ENCODE measurements around the gene SPEN.

SPEN gene

DNA sequence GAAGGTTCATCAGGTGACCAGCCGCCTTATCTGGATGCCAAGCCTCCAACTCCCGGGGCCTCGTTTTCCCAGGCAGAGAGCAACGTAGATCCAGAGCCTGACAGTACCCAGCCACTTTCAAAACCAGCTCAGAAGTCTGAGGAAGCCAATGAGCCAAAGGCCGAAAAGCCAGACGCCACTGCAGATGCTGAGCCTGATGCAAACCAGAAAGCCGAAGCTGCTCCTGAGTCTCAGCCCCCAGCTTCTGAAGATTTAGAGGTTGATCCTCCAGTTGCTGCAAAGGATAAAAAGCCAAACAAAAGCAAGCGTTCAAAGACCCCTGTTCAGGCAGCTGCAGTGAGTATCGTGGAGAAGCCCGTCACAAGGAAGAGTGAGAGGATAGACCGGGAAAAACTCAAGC lies 83.9 kb downstream of the SPEN start:
- Histone ChIP-seq H3K9me3 (ENCODE audit: control insufficient read depth, insufficient read depth, low read length) (no peaks in the 10 kb centered on the region), H3K27ac (ENCODE audit: low read depth, low read length) (no peak overlapping the region), H3K4me1 (ENCODE audit: control insufficient read depth, insufficient read depth, low read length) (no peaks in the 10 kb centered on the region), H3K9ac (ENCODE audit: low read depth, low read length) (no peak overlapping the region), H3K27me3 (ENCODE audit: control insufficient read depth, insufficient read depth, low read length) (no peaks in the 10 kb centered on the region), H3K36me3 (ENCODE audit: control insufficient read depth, insufficient read depth, low read length) (peaks cover 95% of the 10 kb centered on the region), H3K4me3 (ENCODE audit: low read depth, low read length) (no peak overlapping the region)

DNA sequence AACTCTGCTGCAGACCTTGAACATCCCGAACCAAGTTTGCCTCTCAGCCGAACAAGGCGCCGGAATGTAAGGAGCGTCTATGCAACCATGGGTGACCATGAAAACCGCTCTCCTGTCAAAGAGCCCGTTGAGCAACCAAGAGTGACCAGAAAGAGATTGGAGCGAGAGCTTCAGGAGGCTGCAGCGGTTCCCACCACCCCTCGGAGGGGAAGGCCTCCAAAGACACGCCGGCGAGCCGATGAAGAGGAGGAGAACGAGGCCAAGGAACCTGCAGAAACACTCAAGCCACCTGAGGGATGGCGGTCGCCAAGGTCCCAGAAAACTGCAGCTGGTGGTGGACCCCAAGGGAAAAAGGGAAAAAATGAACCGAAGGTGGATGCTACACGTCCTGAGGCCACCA lies 84.4 kb downstream of the SPEN start:
- no peaks in the 10 kb centered on the region for H3K27me3 ChIP-seq (ENCODE audit: control insufficient read depth, insufficient read depth, low read length)
- H3K4me1 ChIP-seq (ENCODE audit: control insufficient read depth, insufficient read depth, low read length), result no peaks in the 10 kb centered on the region
- H3K9me3 ChIP-seq (ENCODE audit: control insufficient read depth, insufficient read depth, low read length), result no peaks in the 10 kb centered on the region
- H3K27ac ChIP-seq (ENCODE audit: low read depth, low read length), result no peak overlapping the region
- no peak overlapping the region for H3K4me3 ChIP-seq (ENCODE audit: low read depth, low read length)
- peaks cover 98% of the 10 kb centered on the region for H3K36me3 ChIP-seq (ENCODE audit: control insufficient read depth, insufficient read depth, low read length)
- H3K9ac ChIP-seq (ENCODE audit: low read depth, low read length), result no peak overlapping the region

DNA sequence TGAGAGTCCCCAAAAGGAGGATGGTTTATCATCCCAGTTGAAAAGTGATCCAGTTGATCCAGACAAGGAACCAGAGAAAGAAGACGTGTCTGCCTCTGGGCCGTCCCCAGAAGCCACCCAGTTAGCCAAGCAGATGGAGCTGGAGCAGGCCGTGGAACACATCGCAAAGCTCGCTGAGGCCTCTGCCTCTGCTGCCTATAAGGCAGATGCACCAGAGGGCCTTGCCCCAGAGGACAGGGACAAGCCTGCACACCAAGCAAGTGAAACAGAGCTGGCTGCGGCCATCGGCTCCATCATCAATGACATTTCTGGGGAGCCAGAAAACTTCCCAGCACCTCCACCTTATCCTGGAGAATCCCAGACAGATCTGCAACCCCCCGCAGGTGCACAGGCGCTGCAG lies 85.1 kb downstream of the SPEN start:
- Histone ChIP-seq H3K27ac (ENCODE audit: low read depth, low read length) (no peak overlapping the region), H3K4me3 (ENCODE audit: low read depth, low read length) (no peak overlapping the region), H3K9me3 (ENCODE audit: control insufficient read depth, insufficient read depth, low read length) (no peaks in the 10 kb centered on the region), H3K9ac (ENCODE audit: low read depth, low read length) (no peak overlapping the region), H3K36me3 (ENCODE audit: control insufficient read depth, insufficient read depth, low read length) (peaks cover 98% of the 10 kb centered on the region), H3K27me3 (ENCODE audit: control insufficient read depth, insufficient read depth, low read length) (no peaks in the 10 kb centered on the region), H3K4me1 (ENCODE audit: control insufficient read depth, insufficient read depth, low read length) (no peaks in the 10 kb centered on the region)

DNA sequence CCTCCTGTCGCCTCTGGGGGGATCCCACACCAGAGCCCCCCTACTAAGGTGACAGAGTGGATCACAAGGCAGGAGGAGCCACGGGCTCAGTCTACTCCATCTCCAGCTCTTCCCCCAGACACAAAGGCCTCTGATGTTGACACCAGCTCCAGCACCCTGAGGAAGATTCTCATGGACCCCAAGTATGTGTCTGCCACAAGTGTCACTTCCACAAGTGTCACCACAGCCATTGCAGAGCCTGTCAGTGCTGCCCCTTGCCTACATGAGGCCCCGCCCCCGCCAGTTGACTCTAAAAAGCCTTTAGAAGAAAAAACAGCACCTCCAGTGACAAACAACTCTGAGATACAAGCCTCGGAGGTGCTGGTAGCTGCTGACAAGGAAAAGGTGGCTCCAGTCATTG lies 86.2 kb downstream of the SPEN start:
- no peak overlapping the region for H3K9ac ChIP-seq (ENCODE audit: low read depth, low read length)
- H3K27ac ChIP-seq (ENCODE audit: low read depth, low read length), result no peak overlapping the region
- peaks cover 98% of the 10 kb centered on the region for H3K36me3 ChIP-seq (ENCODE audit: control insufficient read depth, insufficient read depth, low read length)
- no peaks in the 10 kb centered on the region for H3K27me3 ChIP-seq (ENCODE audit: control insufficient read depth, insufficient read depth, low read length)
- no peak overlapping the region for H3K4me3 ChIP-seq (ENCODE audit: low read depth, low read length)
- no peaks in the 10 kb centered on the region for H3K9me3 ChIP-seq (ENCODE audit: control insufficient read depth, insufficient read depth, low read length)
- H3K4me1 ChIP-seq (ENCODE audit: control insufficient read depth, insufficient read depth, low read length), result no peaks in the 10 kb centered on the region

DNA sequence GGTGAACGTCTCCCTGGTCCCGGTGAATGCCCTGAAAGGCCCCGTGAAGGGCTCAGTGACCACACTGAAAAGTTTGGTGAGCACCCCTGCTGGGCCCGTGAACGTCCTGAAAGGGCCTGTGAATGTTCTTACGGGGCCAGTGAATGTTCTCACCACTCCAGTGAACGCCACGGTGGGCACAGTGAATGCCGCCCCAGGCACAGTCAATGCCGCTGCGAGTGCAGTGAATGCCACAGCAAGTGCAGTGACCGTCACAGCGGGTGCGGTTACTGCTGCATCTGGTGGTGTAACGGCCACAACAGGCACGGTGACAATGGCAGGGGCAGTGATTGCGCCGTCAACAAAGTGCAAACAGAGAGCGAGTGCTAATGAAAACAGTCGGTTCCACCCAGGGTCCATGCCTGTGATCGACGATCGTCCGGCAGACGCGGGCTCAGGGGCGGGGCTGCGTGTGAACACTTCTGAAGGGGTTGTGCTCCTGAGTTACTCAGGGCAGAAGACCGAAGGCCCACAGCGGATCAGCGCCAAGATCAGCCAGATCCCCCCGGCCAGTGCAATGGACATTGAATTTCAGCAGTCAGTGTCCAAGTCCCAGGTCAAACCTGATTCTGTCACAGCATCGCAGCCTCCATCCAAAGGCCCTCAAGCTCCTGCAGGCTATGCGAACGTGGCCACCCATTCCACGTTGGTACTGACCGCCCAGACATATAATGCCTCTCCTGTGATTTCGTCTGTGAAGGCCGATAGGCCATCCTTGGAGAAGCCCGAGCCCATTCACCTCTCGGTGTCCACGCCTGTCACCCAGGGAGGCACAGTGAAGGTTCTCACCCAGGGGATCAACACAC lies 86.9 kb downstream of the SPEN start:
- Histone ChIP-seq H3K4me3 (ENCODE audit: low read depth, low read length) (no peak overlapping the region), H3K9ac (ENCODE audit: low read depth, low read length) (no peak overlapping the region), H3K4me1 (ENCODE audit: control insufficient read depth, insufficient read depth, low read length) (no peaks in the 10 kb centered on the region), H3K27me3 (ENCODE audit: control insufficient read depth, insufficient read depth, low read length) (no peaks in the 10 kb centered on the region), H3K9me3 (ENCODE audit: control insufficient read depth, insufficient read depth, low read length) (no peaks in the 10 kb centered on the region), H3K36me3 (ENCODE audit: control insufficient read depth, insufficient read depth, low read length) (peaks cover 98% of the 10 kb centered on the region), H3K27ac (ENCODE audit: low read depth, low read length) (no peak overlapping the region)

DNA sequence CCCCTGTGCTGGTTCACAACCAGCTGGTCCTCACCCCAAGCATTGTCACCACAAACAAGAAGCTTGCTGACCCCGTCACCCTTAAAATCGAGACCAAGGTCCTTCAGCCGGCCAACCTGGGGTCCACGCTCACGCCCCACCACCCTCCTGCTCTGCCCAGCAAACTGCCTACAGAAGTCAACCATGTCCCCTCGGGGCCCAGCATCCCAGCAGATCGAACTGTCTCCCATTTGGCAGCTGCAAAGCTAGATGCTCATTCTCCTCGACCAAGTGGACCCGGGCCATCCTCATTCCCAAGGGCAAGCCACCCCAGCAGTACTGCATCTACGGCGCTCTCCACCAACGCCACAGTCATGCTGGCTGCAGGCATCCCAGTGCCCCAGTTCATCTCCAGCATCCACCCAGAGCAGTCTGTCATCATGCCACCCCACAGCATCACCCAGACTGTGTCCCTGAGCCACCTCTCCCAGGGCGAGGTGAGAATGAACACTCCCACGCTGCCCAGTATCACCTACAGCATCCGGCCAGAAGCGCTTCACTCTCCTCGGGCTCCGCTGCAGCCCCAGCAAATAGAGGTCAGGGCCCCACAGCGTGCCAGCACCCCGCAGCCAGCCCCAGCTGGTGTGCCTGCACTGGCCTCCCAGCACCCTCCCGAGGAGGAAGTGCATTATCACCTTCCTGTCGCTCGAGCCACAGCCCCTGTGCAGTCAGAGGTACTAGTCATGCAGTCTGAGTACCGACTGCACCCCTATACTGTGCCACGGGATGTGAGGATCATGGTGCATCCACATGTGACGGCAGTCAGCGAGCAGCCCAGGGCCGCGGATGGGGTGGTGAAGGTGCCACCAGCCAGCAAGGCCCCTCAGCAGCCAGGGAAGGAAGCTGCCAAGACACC lies 87.8 kb downstream of the SPEN start:
- Histone ChIP-seq H3K4me3 (ENCODE audit: low read depth, low read length) (no peak overlapping the region), H3K36me3 (ENCODE audit: control insufficient read depth, insufficient read depth, low read length) (peaks cover 98% of the 10 kb centered on the region), H3K27ac (ENCODE audit: low read depth, low read length) (no peak overlapping the region), H3K9me3 (ENCODE audit: control insufficient read depth, insufficient read depth, low read length) (no peaks in the 10 kb centered on the region), H3K9ac (ENCODE audit: low read depth, low read length) (no peak overlapping the region), H3K4me1 (ENCODE audit: control insufficient read depth, insufficient read depth, low read length) (no peaks in the 10 kb centered on the region), H3K27me3 (ENCODE audit: control insufficient read depth, insufficient read depth, low read length) (no peaks in the 10 kb centered on the region)

DNA sequence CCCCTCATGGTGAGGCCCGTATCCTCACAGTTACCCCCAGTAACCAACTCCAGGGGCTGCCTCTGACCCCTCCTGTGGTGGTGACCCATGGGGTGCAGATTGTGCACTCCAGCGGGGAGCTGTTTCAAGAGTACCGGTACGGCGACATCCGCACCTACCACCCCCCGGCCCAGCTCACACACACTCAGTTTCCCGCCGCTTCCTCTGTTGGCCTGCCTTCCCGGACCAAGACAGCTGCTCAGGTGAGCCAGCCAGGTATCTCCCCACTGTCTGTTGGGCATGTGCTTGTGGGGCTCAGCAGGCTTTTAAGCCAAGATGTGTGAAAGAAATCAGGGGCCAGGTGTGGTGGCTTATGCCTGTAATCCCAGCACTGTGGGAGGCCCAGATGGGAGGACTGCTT lies 88.5 kb downstream of the SPEN start:
- peaks cover 96% of the 10 kb centered on the region for H3K36me3 ChIP-seq (ENCODE audit: control insufficient read depth, insufficient read depth, low read length)
- H3K27ac ChIP-seq (ENCODE audit: low read depth, low read length), result no peak overlapping the region
- no peak overlapping the region for H3K4me3 ChIP-seq (ENCODE audit: low read depth, low read length)

DNA sequence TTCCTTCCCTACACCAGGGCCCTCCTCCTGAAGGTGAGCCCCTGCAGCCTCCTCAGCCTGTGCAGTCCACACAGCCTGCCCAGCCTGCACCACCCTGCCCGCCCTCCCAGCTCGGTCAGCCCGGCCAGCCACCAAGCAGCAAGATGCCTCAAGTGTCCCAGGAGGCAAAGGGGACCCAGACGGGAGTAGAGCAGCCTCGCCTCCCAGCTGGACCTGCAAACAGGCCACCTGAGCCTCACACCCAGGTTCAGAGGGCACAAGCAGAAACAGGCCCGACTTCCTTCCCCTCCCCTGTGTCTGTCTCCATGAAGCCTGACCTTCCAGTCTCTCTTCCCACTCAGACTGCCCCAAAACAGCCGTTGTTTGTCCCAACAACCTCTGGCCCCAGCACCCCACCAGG lies 89.6 kb downstream of the SPEN start:
- no peak overlapping the region for H3K4me3 ChIP-seq (ENCODE audit: low read depth, low read length)
- H3K36me3 ChIP-seq (ENCODE audit: control insufficient read depth, insufficient read depth, low read length), result peaks cover 96% of the 10 kb centered on the region
- no peak overlapping the region for H3K9ac ChIP-seq (ENCODE audit: low read depth, low read length)
- H3K9me3 ChIP-seq (ENCODE audit: control insufficient read depth, insufficient read depth, low read length), result no peaks in the 10 kb centered on the region
- H3K27me3 ChIP-seq (ENCODE audit: control insufficient read depth, insufficient read depth, low read length), result no peaks in the 10 kb centered on the region
- peak overlapping the region; percentile 32 for H3K27ac ChIP-seq (ENCODE audit: low read depth, low read length)
- H3K4me1 ChIP-seq (ENCODE audit: control insufficient read depth, insufficient read depth, low read length), result no peaks in the 10 kb centered on the region

More for the DNA sequence above, 88.5 kb downstream of the SPEN start:
- Histone ChIP-seq H3K9me3 (ENCODE audit: control insufficient read depth, insufficient read depth, low read length) (no peaks in the 10 kb centered on the region), H3K9ac (ENCODE audit: low read depth, low read length) (no peak overlapping the region), H3K27me3 (ENCODE audit: control insufficient read depth, insufficient read depth, low read length) (no peaks in the 10 kb centered on the region), H3K4me1 (ENCODE audit: control insufficient read depth, insufficient read depth, low read length) (no peaks in the 10 kb centered on the region)

DNA sequence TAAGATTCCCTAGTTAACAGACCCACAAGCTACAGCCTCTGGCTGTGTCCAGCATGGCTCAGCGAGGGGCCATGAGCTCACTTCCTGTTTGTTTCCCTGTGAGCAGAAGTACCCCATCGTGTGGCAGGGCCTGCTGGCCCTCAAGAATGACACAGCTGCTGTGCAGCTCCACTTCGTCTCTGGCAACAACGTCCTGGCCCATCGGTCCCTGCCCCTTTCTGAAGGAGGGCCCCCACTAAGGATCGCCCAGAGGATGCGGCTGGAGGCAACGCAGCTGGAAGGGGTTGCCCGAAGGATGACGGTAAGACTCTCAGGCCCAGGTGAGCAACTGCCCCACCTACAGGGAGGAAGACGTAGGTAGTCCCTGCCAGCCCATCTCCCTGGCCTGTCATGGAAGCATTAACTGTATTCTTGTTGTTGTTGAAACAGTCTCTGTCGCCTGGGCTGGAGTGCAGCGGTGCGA lies 90.2 kb downstream of the SPEN start:
- no peak overlapping the region for H3K9ac ChIP-seq (ENCODE audit: low read depth, low read length)
- peaks cover 96% of the 10 kb centered on the region for H3K36me3 ChIP-seq (ENCODE audit: control insufficient read depth, insufficient read depth, low read length)
- no peaks in the 10 kb centered on the region for H3K4me1 ChIP-seq (ENCODE audit: control insufficient read depth, insufficient read depth, low read length)
- H3K27ac ChIP-seq (ENCODE audit: low read depth, low read length), result peak overlapping the region; percentile 32
- no peaks in the 10 kb centered on the region for H3K9me3 ChIP-seq (ENCODE audit: control insufficient read depth, insufficient read depth, low read length)
- no peak overlapping the region for H3K4me3 ChIP-seq (ENCODE audit: low read depth, low read length)
- H3K27me3 ChIP-seq (ENCODE audit: control insufficient read depth, insufficient read depth, low read length), result no peaks in the 10 kb centered on the region

DNA sequence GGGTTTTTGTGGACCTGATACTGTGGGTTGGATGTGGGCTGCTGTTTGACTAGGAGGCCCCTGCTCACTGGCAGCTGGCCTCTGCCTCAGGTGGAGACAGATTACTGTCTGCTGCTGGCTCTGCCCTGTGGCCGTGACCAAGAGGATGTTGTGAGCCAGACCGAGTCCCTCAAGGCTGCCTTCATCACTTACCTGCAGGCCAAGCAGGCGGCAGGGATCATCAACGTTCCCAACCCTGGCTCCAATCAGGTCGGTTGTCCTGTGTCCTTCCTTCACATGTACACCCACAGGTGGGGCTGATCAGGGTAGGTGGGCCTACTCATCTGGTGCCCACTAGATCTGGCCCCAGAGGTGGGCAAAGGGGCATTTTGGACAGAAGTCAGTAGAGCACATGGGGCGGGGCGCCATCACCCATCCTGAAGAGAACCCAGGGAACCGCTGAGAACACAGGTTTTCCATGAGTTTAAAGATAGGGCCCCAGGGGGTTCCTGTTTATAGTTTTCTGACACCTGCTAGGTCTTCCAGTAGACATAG lies 91.2 kb downstream of the SPEN start:
- H3K4me3 ChIP-seq (ENCODE audit: low read depth, low read length), result no peak overlapping the region
- H3K27me3 ChIP-seq (ENCODE audit: control insufficient read depth, insufficient read depth, low read length), result no peaks in the 10 kb centered on the region
- H3K9ac ChIP-seq (ENCODE audit: low read depth, low read length), result no peak overlapping the region
- H3K27ac ChIP-seq (ENCODE audit: low read depth, low read length), result no peak overlapping the region
- no peaks in the 10 kb centered on the region for H3K4me1 ChIP-seq (ENCODE audit: control insufficient read depth, insufficient read depth, low read length)
- H3K9me3 ChIP-seq (ENCODE audit: control insufficient read depth, insufficient read depth, low read length), result no peaks in the 10 kb centered on the region
- H3K36me3 ChIP-seq (ENCODE audit: control insufficient read depth, insufficient read depth, low read length), result peaks cover 96% of the 10 kb centered on the region
